ENCODE data around the gene TIMM22. TPM values are rescaled to one million over a fixed set of nuclear protein-coding genes. Genes with fewer than 3 reads are reported as not detected.
"Not testable (repeated sequence)": the region's sequence is repeated elsewhere in the genome, so short reads cannot be mapped to it uniquely, and the experiment has no call there.

TIMM22 gene
- 1 to 10 TPM; 9.4 to 9.8 TPM for total RNA-seq

DNA sequence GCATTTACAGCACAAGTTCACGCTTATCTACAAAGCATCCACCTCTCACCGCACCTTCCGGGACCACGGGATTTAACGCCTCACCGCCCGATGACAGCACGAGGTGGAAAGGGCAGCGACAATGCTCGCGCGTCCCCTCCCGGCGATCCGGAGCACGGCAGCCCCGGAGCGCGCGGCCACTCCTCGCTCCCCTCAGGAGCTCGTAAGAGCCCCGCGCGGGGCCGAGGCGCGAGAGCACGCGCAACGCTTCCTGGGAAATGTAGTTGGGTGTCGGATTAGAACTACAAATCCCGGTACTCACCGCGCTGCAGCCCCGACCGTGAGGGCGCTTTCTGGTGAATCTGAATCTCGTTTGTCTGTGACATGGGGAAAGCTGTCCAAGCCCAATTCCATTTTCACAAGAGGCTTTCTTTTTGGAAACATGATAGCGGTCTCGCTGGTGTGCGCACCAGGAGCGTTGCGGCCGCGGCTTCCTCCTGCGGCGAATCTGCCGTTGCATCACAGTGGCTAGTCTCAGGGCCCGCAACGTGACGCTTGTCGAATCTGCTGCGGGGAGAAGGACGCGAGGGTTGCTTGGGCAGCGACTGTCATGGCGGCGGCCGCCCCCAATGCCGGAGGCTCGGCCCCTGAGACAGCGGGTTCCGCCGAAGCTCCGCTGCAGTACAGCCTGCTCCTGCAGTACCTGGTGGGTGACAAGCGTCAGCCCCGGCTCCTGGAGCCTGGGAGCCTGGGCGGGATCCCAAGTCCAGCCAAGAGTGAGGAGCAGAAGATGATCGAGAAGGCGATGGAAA, at the start of gene TIMM22:
TSS of gene TIMM22 (plus strand) at position 576 of the 791 bp plus-strand sequence. CDS start at position 590, 14 bp downstream.
- POLR2A ChIA-PET, result interaction anchor here (0.6 to 2.5 kb wide), 2 partner anchors 16 to 47 kb away, joined by 4 to 11 read pairs; partner anchors contain the start of gene NXN
- peaks cover 22% of the 10 kb centered on the region for H3K36me3 Mint-ChIP-seq (ENCODE audit: low read depth)
- CTCF ChIA-PET, result interaction anchor here (0.6 to 5.8 kb wide), 24 partner anchors 11 to 657 kb away, joined by 3 to 43 read pairs (median 4); partner anchors contain the start of genes GLOD4, INPP5K and MRM3
- no peaks in the 10 kb centered on the region for H3K27me3 Mint-ChIP-seq
- peak within 1 kb of the TSS; percentile 86 for H3K4me3 Mint-ChIP-seq
- peaks cover 14% of the 10 kb centered on the region for H3K9me3 Mint-ChIP-seq (ENCODE audit: low read depth)
- intact Hi-C loops (cut with DNase I, micrococcal nuclease), result loop anchor here (1.0 to 10.0 kb wide), 18 partner anchors 15 to 854 kb away; partner anchors contain the start of genes GLOD4 (in 2 of the 2), MRM3 (in 2 of the 2), VPS53 (in 2 of the 2) and GEMIN4 (in 1 of the 2)
- DNase-seq (peak; percentile 96), ATAC-seq (peak; percentile 97)
- H3K27ac Mint-ChIP-seq, result peak within 1 kb of the TSS; percentile 96
- peaks cover 20% of the 10 kb centered on the region for H3K4me1 Mint-ChIP-seq

DNA sequence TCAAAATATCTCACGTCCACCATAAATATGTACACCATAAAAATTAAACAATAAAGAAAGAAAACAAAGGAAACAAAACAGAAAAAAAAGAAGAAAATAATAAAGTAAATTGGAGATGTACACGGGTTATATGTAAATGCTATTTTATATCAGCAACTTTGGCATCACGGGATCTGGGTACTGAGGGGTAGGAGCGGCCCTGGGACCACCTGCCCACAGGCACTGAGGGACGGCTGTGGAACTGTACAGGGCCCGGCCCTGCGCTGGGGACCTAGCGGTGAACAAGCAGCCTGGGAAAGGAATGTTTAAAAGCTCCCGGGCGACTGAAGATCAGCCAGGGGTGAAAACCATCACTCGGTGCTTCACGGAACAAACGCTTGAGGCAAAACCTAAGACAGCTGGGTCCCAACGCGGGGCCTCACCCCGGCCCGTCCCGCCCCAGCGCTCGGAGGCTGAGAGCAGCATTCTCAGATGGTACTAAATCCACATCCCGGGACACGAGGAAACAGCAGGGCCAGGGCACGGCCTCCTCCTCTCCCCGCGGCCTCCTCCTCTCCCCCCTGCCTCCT, 48.6 kb upstream of the TIMM22 start:
- H3K9me3 Mint-ChIP-seq (ENCODE audit: low read depth), result no peaks in the 10 kb centered on the region
- peaks cover 12% of the 10 kb centered on the region for H3K27me3 Mint-ChIP-seq
- no peaks in the 10 kb centered on the region for H3K36me3 Mint-ChIP-seq (ENCODE audit: low read depth)
- DNase-seq, result no peak
- ATAC-seq, result no peak
- H3K27ac Mint-ChIP-seq, result no peak overlapping the region
- intact Hi-C loops (cut with DNase I, micrococcal nuclease), result no loop called here
- H3K4me3 Mint-ChIP-seq, result no peak overlapping the region
- CTCF ChIA-PET, result no interaction called here
- H3K4me1 Mint-ChIP-seq, result no peaks in the 10 kb centered on the region
- POLR2A ChIA-PET, result no interaction called here

- intact Hi-C loops (cut with DNase I, micrococcal nuclease), result no loop called here
- no peak for DNase-seq
- Mint-ChIP-seq H3K27ac (no peak overlapping the region), H3K4me3 (no peak overlapping the region), H3K36me3 (ENCODE audit: low read depth) (no peaks in the 10 kb centered on the region), H3K4me1 (no peaks in the 10 kb centered on the region), H3K9me3 (ENCODE audit: low read depth) (no peaks in the 10 kb centered on the region), H3K27me3 (peaks cover 9% of the 10 kb centered on the region)
- no peak for ATAC-seq
- ChIA-PET CTCF (no interaction called here), POLR2A (no interaction called here)
Observed at GRCh38 chr17:949623-950303, 47.2 kb upstream of the TIMM22 start.

DNA sequence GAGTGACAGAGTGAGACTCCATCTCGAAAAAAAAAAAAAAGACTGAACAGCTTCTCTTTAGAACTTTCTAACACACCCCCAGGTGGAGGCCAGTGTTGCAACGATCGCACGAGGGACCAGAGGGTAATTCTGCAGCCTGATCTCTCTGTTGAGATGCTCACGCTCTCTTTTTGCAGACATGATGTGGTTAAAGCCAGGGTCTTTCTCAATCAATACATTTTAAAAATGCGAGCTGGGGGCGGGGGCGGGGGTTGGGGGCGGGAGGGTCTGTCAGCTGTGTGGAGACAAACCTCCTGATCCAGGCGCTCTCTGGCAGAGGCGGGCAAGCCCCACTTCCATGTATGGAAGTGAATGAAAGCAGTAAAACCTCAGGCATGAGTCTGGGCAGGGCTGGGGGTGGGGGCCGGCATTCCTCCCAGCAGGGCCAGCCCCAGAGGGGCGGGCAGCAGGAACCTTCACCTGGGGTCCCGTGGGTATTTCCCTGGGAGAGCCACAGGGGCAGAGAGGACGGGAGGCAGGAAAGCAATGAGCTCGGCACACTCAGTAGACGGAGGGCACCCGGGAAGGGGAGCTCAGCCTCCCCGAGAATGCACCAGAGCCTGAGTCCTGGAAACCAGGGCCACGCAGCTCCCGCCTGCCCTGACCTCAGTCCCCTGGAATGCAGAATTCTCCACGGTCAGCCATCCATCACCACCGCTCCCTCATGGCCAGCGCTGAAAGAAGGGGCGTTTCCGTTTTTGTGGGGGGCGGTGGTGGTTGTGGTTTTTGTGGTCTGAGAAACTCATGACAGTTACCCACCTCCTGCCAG, 45.4 kb upstream of the TIMM22 start:
- DNase-seq, result no peak
- Mint-ChIP-seq H3K4me3 (no peak overlapping the region), H3K27me3 (peaks cover 9% of the 10 kb centered on the region), H3K36me3 (ENCODE audit: low read depth) (no peaks in the 10 kb centered on the region), H3K27ac (no peak overlapping the region), H3K4me1 (no peaks in the 10 kb centered on the region), H3K9me3 (ENCODE audit: low read depth) (no peaks in the 10 kb centered on the region)
- ATAC-seq, result no peak
- intact Hi-C loops (cut with DNase I, micrococcal nuclease), result no loop called here
- ChIA-PET POLR2A (interaction anchor here (0.6 kb wide), 1 partner anchor 98 kb away, joined by 4 read pairs; no protein-coding TSS in a partner anchor), CTCF (no interaction called here)

DNA sequence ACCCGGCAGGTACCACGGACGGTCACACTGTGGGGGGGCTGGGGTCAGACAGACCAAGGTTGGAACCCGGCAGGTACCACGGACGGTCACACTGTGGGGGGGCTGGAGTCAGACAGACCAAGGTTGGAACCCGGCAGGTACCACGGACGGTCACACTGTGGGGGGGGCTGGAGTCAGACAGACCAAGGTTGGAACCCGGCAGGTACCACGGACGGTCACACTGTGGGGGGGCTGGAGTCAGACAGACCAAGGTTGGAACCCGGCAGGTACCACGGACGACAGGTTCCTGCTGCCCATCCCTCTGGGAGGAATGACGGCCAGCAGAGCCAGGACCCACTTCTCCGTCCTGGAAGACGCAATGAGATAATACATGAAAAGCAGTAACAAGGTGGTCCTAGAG, 44.3 kb upstream of the TIMM22 start:
- DNase-seq; H3K4me1 Mint-ChIP-seq; H3K27me3 Mint-ChIP-seq; H3K4me3 Mint-ChIP-seq; POLR2A ChIA-PET; intact Hi-C loops (cut with DNase I, micrococcal nuclease); H3K9me3 Mint-ChIP-seq (ENCODE audit: low read depth); ATAC-seq; H3K36me3 Mint-ChIP-seq (ENCODE audit: low read depth); H3K27ac Mint-ChIP-seq: not testable (repeated sequence)
- CTCF ChIA-PET, result interaction anchor here (0.6 kb wide), 1 partner anchor 157 kb away, joined by 3 read pairs; no protein-coding TSS in a partner anchor

DNA sequence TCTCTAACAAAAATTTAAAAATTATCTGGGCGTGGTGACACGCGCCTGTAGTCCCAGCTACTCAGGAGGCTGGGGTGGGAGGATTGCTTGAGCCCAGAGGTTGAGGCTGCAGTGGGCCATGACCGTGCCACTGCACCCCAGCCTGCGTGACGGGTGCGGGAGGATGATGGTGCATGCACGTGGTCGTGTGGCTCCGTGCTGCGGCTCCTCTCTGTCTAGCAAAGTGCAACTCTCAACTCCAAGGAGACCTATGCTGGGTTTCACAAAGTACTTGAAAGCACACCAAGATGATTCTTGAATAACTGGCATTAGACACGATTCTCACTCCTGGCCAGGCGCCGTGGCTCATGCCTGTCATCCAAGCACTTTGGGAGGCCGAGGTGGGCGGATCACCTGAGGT, 43.2 kb upstream of the TIMM22 start:
- DNase-seq, result no peak
- no peak overlapping the region for H3K27ac Mint-ChIP-seq
- no peak overlapping the region for H3K4me3 Mint-ChIP-seq
- peaks cover 9% of the 10 kb centered on the region for H3K27me3 Mint-ChIP-seq
- no peak for ATAC-seq
- ChIA-PET CTCF (no interaction called here), POLR2A (no interaction called here)
- no peaks in the 10 kb centered on the region for H3K9me3 Mint-ChIP-seq (ENCODE audit: low read depth)
- H3K36me3 Mint-ChIP-seq (ENCODE audit: low read depth), result no peaks in the 10 kb centered on the region
- intact Hi-C loops (cut with DNase I, micrococcal nuclease), result no loop called here
- no peaks in the 10 kb centered on the region for H3K4me1 Mint-ChIP-seq

GRCh38 chr17:954431-955164, 42.3 kb upstream of the TIMM22 start:
- Mint-ChIP-seq H3K9me3 (ENCODE audit: low read depth) (no peaks in the 10 kb centered on the region), H3K4me3 (no peak overlapping the region), H3K27me3 (peaks cover 9% of the 10 kb centered on the region), H3K36me3 (ENCODE audit: low read depth) (no peaks in the 10 kb centered on the region), H3K27ac (no peak overlapping the region), H3K4me1 (no peaks in the 10 kb centered on the region)
- DNase-seq, result no peak
- ChIA-PET POLR2A (no interaction called here), CTCF (no interaction called here)
- no peak for ATAC-seq
- intact Hi-C loops (cut with DNase I, micrococcal nuclease), result no loop called here

DNA sequence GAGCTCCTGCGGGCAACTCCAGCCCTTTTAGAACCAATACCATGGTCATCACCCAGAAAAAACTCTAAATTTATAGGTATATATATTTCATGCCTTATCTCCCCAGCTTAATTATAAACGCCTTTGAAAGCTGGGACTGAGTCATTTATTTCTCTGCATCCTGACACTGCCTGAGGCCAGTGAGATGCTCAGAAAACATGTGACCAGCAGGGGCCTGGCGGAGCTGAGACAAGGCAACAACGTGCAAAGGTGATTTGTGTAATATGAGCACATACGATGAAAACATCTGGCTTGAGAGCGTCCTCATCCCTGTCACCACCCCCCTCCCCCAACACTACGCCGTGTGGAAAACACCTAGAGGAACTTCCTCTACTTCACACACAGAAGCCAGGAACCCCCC, 40.0 kb upstream of the TIMM22 start:
- Mint-ChIP-seq H3K27me3 (peaks cover under 1% of the 10 kb centered on the region), H3K36me3 (ENCODE audit: low read depth) (no peaks in the 10 kb centered on the region), H3K4me1 (no peaks in the 10 kb centered on the region), H3K4me3 (no peak overlapping the region), H3K27ac (no peak overlapping the region), H3K9me3 (ENCODE audit: low read depth) (no peaks in the 10 kb centered on the region)
- DNase-seq (no peak), ATAC-seq (no peak)
- ChIA-PET POLR2A (no interaction called here), CTCF (no interaction called here)
- intact Hi-C loops (cut with DNase I, micrococcal nuclease), result no loop called here

GRCh38 chr17:957856-958421, 39.0 kb upstream of the TIMM22 start:
- DNase-seq (no peak), ATAC-seq (no peak)
- CTCF ChIA-PET, result no interaction called here
- intact Hi-C loops (cut with DNase I, micrococcal nuclease), result no loop called here
- no peaks in the 10 kb centered on the region for H3K9me3 Mint-ChIP-seq (ENCODE audit: low read depth)
- H3K27me3 Mint-ChIP-seq, result peaks cover 3% of the 10 kb centered on the region
- no peaks in the 10 kb centered on the region for H3K36me3 Mint-ChIP-seq (ENCODE audit: low read depth)
- H3K27ac Mint-ChIP-seq, result no peak overlapping the region
- H3K4me3 Mint-ChIP-seq, result no peak overlapping the region
- H3K4me1 Mint-ChIP-seq, result no peaks in the 10 kb centered on the region
- POLR2A ChIA-PET, result no interaction called here

GRCh38 chr17:958712-959451, 38.0 kb upstream of the TIMM22 start:
- Mint-ChIP-seq H3K36me3 (ENCODE audit: low read depth) (no peaks in the 10 kb centered on the region), H3K27ac (no peak overlapping the region), H3K4me1 (no peaks in the 10 kb centered on the region), H3K4me3 (no peak overlapping the region), H3K27me3 (peaks cover 3% of the 10 kb centered on the region), H3K9me3 (ENCODE audit: low read depth) (no peaks in the 10 kb centered on the region)
- POLR2A ChIA-PET, result no interaction called here
- intact Hi-C loops (cut with DNase I, micrococcal nuclease), result no loop called here
- no peak for ATAC-seq
- CTCF ChIA-PET, result interaction anchor here (0.6 kb wide), 1 partner anchor 59 kb away, joined by 3 read pairs; no protein-coding TSS in a partner anchor
- no peak for DNase-seq

Measured in activated CD4-positive, alpha-beta T cell treated with anti-CD3 and anti-CD28 coated beads for 36 hours (primary cell).